ENCODE data around the gene ARHGEF33. TPM values are rescaled to one million over a fixed set of nuclear protein-coding genes. Genes with fewer than 3 reads are reported as not detected.

Gene ARHGEF33
- total and polyA plus RNA-seq, 2 of the 8 experiments (the other 6 are each of a cell fraction or from before 2014, with no cell fraction given), result 0.09 to 0.95 TPM

DNA sequence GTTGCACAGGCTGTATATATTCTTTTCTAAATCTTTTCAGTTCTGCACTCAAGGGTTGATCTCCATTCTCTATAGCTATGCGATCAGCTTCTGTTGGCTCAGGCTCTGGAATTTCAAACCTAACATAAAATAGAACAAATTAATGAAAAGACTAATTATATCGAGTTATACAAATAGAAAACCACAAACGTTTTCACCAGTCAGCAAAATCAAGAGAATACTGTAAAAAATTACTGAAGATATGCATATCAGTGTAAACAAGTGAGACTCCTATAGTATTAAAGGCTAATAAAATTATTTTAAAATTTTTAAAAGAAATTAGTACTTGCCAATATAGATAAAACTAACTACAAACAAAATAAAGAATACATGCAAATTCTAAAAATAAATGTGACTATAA lies 124.2 kb downstream of the ARHGEF33 start:
- DNase-seq (ENCODE audit: low read depth in 1 of 2, low spot score in 2 of 2), result no peak
- WGBS, 2 experiments (ENCODE audit: extremely low coverage in 1 of 2, insufficient coverage in 1 of 2, insufficient read length in 1 of 2, insufficient replicate concordance in 2 of 2, low coverage in 1 of 2, low lambda C conversion rate in 2 of 2, missing lambda C conversion rate in 1 of 2), result 87% methylated on average over 3 of the region's 3 CpGs; no CpG with 5 or more reads in 1 of the 2 experiments
- Histone ChIP-seq H3K9me3 (ENCODE audit: insufficient read depth in 2 of 2, low read depth in 1 of 2, low read length in 1 of 2) (no peaks in the 10 kb centered on the region), H3K4me1 (replicated peaks in 1 of 4; ENCODE audit: control insufficient read depth in 3 of 4, insufficient read depth in 4 of 4, low read length in 3 of 4) (peaks cover 0 to 4% (median 0%) of the 10 kb centered on the region in 4 experiments; a peak in 1 of 7 replicates), H2BK20ac (ENCODE audit: low read length) (no peak overlapping the region), H2BK120ac (replicated peaks; ENCODE audit: low read depth, low read length) (no peak overlapping the region), H4K91ac (replicated peaks; ENCODE audit: insufficient read length, low read length) (no peak overlapping the region), H3K9ac (replicated peaks in 1 of 4; ENCODE audit: extremely low read depth in 1 of 4, low read depth in 3 of 4, low read length in 3 of 4) (no peak overlapping the region), H3K4me3 (ENCODE audit: extremely low read depth in 1 of 4, insufficient read depth in 2 of 4, low read depth in 3 of 4, low read length in 4 of 4) (no peak overlapping the region), H3K27ac (ENCODE audit: low read depth, low read length) (no peak overlapping the region), H4K20me1 (replicated peaks in 1 of 2; ENCODE audit: control insufficient read depth in 1 of 2, insufficient read depth in 2 of 2, low read length in 2 of 2) (no peaks in the 10 kb centered on the region), H2BK12ac (ENCODE audit: low read depth, low read length) (no peak overlapping the region), H3K4ac (replicated peaks; ENCODE audit: insufficient read length, low read depth, low read length) (no peak overlapping the region), H2BK15ac (ENCODE audit: low read length) (no peak overlapping the region), H3K23ac (ENCODE audit: insufficient read length) (no peak overlapping the region), H2AFZ (ENCODE audit: low read length) (no peak overlapping the region), H3K4me2 (ENCODE audit: insufficient read depth in 1 of 2, low read depth in 2 of 2, low read length in 2 of 2) (no peak overlapping the region), H2AK5ac (ENCODE audit: low read depth, low read length) (no peak overlapping the region), H3K36me3 (ENCODE audit: control insufficient read depth in 2 of 4, insufficient read depth in 4 of 4, low read length in 3 of 4) (peaks cover 0 to 18% (median 3%) of the 10 kb centered on the region in 4 experiments; a peak in 2 of 8 replicates), H3K18ac (ENCODE audit: extremely low read depth, low read length) (no peak overlapping the region), H3K23me2 (ENCODE audit: low read depth, low read length) (no peaks in the 10 kb centered on the region), H3K14ac (ENCODE audit: insufficient read length) (no peak overlapping the region), H3K56ac (replicated peaks; ENCODE audit: insufficient read length, low read depth, low read length) (no peak overlapping the region), H4K8ac (ENCODE audit: extremely low read depth, insufficient read depth, low read length) (no peak overlapping the region), H4K5ac (ENCODE audit: insufficient read length, low read depth, low read length) (no peak overlapping the region), H3K27me3 (replicated peaks in 1 of 4; ENCODE audit: control insufficient read depth in 3 of 4, extremely low read depth in 1 of 4, insufficient read depth in 3 of 4, low read length in 3 of 4) (no peaks in the 10 kb centered on the region), H2BK5ac (ENCODE audit: low read depth, low read length) (no peak overlapping the region), H3K79me1 (ENCODE audit: low read depth, low read length) (no peaks in the 10 kb centered on the region), H3K79me2 (ENCODE audit: control insufficient read depth in 1 of 2, insufficient read depth in 2 of 2, low read length in 2 of 2) (no peaks in the 10 kb centered on the region)
- TF ChIP-seq YY1 (IDR thresholded peaks at IDR 0.05; ENCODE audit: low read depth, low read length) (no peak), CBX5 (IDR thresholded peaks at IDR 0.05; ENCODE audit: low read depth, low read length) (no peak), POLR2AphosphoS5 (IDR thresholded peaks at IDR 0.05; ENCODE audit: low read depth, low read length) (no peak), GABPA (IDR thresholded peaks at IDR 0.05; ENCODE audit: borderline replicate concordance, insufficient read depth, low read length) (no peak), CEBPB (IDR thresholded peaks at IDR 0.05; ENCODE audit: low read depth, low read length) (no peak), BACH1 (IDR thresholded peaks at IDR 0.05; ENCODE audit: low read length) (no peak), SRF (IDR thresholded peaks at IDR 0.05; ENCODE audit: low read depth, low read length) (no peak), SIRT6 (IDR thresholded peaks at IDR 0.05; ENCODE audit: low read length) (no peak), BRCA1 (IDR thresholded peaks at IDR 0.05; ENCODE audit: low read depth, low read length) (no peak), CREB1 (IDR thresholded peaks at IDR 0.05) (no peak), TCF12 (IDR thresholded peaks at IDR 0.05; ENCODE audit: low read depth, low read length) (no peak)
- ChIA-PET CTCF (ENCODE audit: partially characterized antibody) (no interaction called here), POLR2A (ENCODE audit: partially characterized antibody) (no interaction called here)
- no peak for FAIRE-seq
